Panc1 (cell line): ENCODE results near the gene SSC5D. TPM values are rescaled to one million over a fixed set of nuclear protein-coding genes. Genes with fewer than 3 reads are reported as not detected.
A peak's percentile ranks its signal among the peaks of the same experiment; 100 is the strongest.

Experiments used
- ATAC-seq: fragments of 200-7000 bp; cut with Tn5 transposase; 2 replicates; pipeline ENCODE4 v1.9.1; 2020; ENCODE audit warnings: mild to moderate bottlenecking, moderate library complexity
- BruUV-seq: library from RNA; stranded (reverse); fragments of 400-500 nt; replicated peaks from 2 replicates; lab custom pipeline; 2021; lab: Mats Ljungman, UMichigan
- CTCF ChIA-PET: fragments of 300-600 bp; sonication (Branson Sonifier 250); formaldehyde crosslinking; loops from one replicate; lab custom pipeline; 2022; ENCODE audit warnings: antibody characterized with exemption; lab: Charles Lee
- POLR2A ChIA-PET: fragments of 300-600 bp; sonication (Branson Sonifier 250); formaldehyde crosslinking; loops from one replicate; lab custom pipeline; 2022; ENCODE audit warnings: antibody characterized with exemption; lab: Charles Lee
- DNase-seq: peaks from one replicate; pipeline ENCODE4 v3.0.0-alpha.2; 2010; ENCODE audit warnings: low read depth, low spot score
- H3K27ac ChIP-seq: 2 replicates; pipeline ENCODE4 v1.5.1; 2011; ENCODE audit warnings: mild to moderate bottlenecking, low read length, inconsistent platforms
- H3K27me3 ChIP-seq: fragments of 200-500 bp; sonication (Bioruptor generic); 2 replicates; pipeline ENCODE4 v1.6.0; 2014; ENCODE audit warnings: low read length, inconsistent platforms; ENCODE audit not compliant: control insufficient read depth, insufficient read depth
- H3K36me3 ChIP-seq: fragments of 200-500 bp; sonication (Bioruptor generic); 2 replicates; pipeline ENCODE4 v1.5.1; 2014; ENCODE audit warnings: inconsistent platforms, mild to moderate bottlenecking, low read length, moderate library complexity; ENCODE audit not compliant: control insufficient read depth, insufficient read depth
- H3K4me1 ChIP-seq: 2 replicates; pipeline ENCODE4 v1.5.1; 2011; ENCODE audit warnings: inconsistent platforms, mild to moderate bottlenecking, low read length, moderate library complexity; ENCODE audit not compliant: control insufficient read depth, insufficient read depth
- H3K4me3 ChIP-seq, 2 experiments: 2 replicates each; pipeline ENCODE4 v1.5.1; 2011 to 2012; ENCODE audit warnings: low read depth in 2 of 2, low read length in 2 of 2, mild to moderate bottlenecking in 2 of 2, inconsistent platforms in 1 of 2, moderate library complexity in 1 of 2
- H3K9me3 ChIP-seq: fragments of 200-500 bp; sonication (Bioruptor generic); 2 replicates; pipeline ENCODE4 v1.5.1; 2014; ENCODE audit warnings: low read depth, mild to moderate bottlenecking, inconsistent platforms, low read length, moderate library complexity; ENCODE audit not compliant: control insufficient read depth, insufficient read depth
- POLR2AphosphoS5 ChIP-seq: IDR thresholded peaks from 2 replicates; pipeline ENCODE4 v1.6.1; 2012; ENCODE audit warnings: mild to moderate bottlenecking, low read depth, low read length, moderate library complexity
- SIN3A ChIP-seq: IDR thresholded peaks from 2 replicates; pipeline ENCODE4 v1.6.1; 2012; ENCODE audit warnings: low read depth, mild to moderate bottlenecking, low read length, moderate library complexity, borderline replicate concordance; ENCODE audit not compliant: insufficient read depth
- TCF7L2 ChIP-seq: IDR thresholded peaks from 2 replicates; pipeline ENCODE4 v1.6.1; 2011; ENCODE audit warnings: mild to moderate bottlenecking, low read depth, low read length, inconsistent platforms
- in situ Hi-C: cut with HindIII; loops from 2 replicates; pipeline ENCODE4 v1.10.0; 2016; ENCODE audit warnings: low sequenced_read_pairs, low pct_unique_long_range_greater_than_20kb
- intact Hi-C: fragments of 100-400 bp; cut with micrococcal nuclease; formaldehyde crosslinking; loops from one replicate; pipeline ENCODE4 v1.10.0; 2022; ENCODE audit not compliant: unreplicated experiment
- total RNA-seq: library from RNA; stranded (reverse); gene quantifications from one replicate; pipeline ENCODE4 v1.2.1, GENCODE V29; 2021; ENCODE audit not compliant: unreplicated experiment
- TF ChIP-seq, protein P1 (sequence below): fragments of 450-650 bp; IDR thresholded peaks from 2 replicates; pipeline ENCODE4 v1.5.1; 2017; ENCODE audit warnings: mild to moderate bottlenecking
- TF ChIP-seq, protein P2 (sequence below), 2 experiments: IDR thresholded peaks; 2 replicates each; pipeline ENCODE4 v1.6.1; 2011 to 2012; ENCODE audit warnings: low read depth in 2 of 2, control low read depth in 1 of 2, low read length in 1 of 2, mild to moderate bottlenecking in 1 of 2, moderate library complexity in 1 of 2; ENCODE audit not compliant: insufficient read depth in 1 of 2

The SSC5D gene
- total RNA-seq, 1 experiment from 2014 or later: 13.0 TPM

- Histone ChIP-seq H3K36me3 (no peaks in the 10 kb centered on the region), H3K27me3 (no peaks in the 10 kb centered on the region), H3K9me3 (no peaks in the 10 kb centered on the region), H3K4me3 (no peak overlapping the region), H3K4me1 (peaks cover 69% of the 10 kb centered on the region), H3K27ac (peak overlapping the region; percentile 64)
- DNase-seq (no peak), ATAC-seq (peak; percentile 6)
- TF ChIP-seq, protein P1, sequence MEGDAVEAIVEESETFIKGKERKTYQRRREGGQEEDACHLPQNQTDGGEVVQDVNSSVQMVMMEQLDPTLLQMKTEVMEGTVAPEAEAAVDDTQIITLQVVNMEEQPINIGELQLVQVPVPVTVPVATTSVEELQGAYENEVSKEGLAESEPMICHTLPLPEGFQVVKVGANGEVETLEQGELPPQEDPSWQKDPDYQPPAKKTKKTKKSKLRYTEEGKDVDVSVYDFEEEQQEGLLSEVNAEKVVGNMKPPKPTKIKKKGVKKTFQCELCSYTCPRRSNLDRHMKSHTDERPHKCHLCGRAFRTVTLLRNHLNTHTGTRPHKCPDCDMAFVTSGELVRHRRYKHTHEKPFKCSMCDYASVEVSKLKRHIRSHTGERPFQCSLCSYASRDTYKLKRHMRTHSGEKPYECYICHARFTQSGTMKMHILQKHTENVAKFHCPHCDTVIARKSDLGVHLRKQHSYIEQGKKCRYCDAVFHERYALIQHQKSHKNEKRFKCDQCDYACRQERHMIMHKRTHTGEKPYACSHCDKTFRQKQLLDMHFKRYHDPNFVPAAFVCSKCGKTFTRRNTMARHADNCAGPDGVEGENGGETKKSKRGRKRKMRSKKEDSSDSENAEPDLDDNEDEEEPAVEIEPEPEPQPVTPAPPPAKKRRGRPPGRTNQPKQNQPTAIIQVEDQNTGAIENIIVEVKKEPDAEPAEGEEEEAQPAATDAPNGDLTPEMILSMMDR: no peak
- TF ChIP-seq TCF7L2: no peak
- no peak for TF ChIP-seq SIN3A
- no peak for TF ChIP-seq POLR2AphosphoS5
- TF ChIP-seq, protein P2, sequence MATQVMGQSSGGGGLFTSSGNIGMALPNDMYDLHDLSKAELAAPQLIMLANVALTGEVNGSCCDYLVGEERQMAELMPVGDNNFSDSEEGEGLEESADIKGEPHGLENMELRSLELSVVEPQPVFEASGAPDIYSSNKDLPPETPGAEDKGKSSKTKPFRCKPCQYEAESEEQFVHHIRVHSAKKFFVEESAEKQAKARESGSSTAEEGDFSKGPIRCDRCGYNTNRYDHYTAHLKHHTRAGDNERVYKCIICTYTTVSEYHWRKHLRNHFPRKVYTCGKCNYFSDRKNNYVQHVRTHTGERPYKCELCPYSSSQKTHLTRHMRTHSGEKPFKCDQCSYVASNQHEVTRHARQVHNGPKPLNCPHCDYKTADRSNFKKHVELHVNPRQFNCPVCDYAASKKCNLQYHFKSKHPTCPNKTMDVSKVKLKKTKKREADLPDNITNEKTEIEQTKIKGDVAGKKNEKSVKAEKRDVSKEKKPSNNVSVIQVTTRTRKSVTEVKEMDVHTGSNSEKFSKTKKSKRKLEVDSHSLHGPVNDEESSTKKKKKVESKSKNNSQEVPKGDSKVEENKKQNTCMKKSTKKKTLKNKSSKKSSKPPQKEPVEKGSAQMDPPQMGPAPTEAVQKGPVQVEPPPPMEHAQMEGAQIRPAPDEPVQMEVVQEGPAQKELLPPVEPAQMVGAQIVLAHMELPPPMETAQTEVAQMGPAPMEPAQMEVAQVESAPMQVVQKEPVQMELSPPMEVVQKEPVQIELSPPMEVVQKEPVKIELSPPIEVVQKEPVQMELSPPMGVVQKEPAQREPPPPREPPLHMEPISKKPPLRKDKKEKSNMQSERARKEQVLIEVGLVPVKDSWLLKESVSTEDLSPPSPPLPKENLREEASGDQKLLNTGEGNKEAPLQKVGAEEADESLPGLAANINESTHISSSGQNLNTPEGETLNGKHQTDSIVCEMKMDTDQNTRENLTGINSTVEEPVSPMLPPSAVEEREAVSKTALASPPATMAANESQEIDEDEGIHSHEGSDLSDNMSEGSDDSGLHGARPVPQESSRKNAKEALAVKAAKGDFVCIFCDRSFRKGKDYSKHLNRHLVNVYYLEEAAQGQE (IDR thresholded peaks at IDR 0.05; ENCODE audit: insufficient read depth in 1 of 2, low read depth in 2 of 2, low read length in 1 of 2): no peak
- intact Hi-C loops: no loop called here
- in situ Hi-C loops: no loop called here
- ChIA-PET POLR2A (interaction anchor here (0.7 kb wide), 1 partner anchor 134 kb away, joined by 5 read pairs; no protein-coding TSS in a partner anchor), CTCF (interaction anchor here (1.2 kb wide), 1 partner anchor 23 kb away, joined by 4 read pairs; no protein-coding TSS in a partner anchor)
- no TSS peak for BruUV-seq
Measured at GRCh38 chr19:55490478-55491432, 2.5 kb downstream of the SSC5D start.

DNA sequence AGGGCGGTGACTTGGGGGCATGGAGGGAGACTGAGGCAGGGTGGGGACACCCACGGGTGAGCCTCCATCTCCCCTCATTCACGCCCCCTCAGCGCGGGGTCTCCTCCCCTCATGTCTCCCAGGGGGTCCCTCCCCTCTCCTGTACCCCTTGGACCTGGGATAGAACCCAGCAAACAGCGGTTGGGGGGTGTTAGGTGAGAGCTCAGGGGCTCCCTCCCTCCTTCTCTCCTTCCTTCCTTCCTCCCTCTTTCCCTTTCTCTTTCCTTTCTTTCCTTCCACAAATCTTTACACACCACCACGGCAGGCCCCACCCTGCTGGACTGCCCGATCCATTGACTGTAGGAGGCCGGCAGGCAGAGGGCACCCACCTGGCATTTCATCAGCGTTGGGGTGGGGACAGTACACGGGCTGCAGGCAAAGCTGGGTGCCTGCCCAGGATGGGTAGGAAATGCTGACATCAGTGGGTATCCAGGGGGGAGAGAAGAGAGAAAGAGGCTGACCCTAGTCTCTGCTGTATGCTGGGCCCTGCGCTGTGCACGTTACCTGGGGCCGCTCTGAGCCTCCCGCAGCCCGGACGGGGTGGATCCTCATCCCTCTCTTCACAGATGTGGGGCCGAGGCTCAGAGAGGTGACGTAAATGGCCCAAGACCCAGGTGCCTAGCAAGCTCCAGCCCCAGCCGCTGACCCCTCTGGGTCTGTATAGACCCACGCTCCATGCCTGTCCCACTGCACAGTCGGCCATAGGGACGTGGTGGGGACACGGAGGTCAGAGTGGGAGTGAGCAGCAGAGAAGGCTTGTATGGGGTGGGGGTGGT is 3.5 kb downstream of the SSC5D start:
- no peak for TF ChIP-seq TCF7L2
- no peak for TF ChIP-seq POLR2AphosphoS5
- TF ChIP-seq, protein P2 (IDR thresholded peaks at IDR 0.05; ENCODE audit: insufficient read depth in 1 of 2, low read depth in 2 of 2, low read length in 1 of 2): no peak
- TF ChIP-seq, protein P1: no peak
- no peak for TF ChIP-seq SIN3A
- no peaks in the 10 kb centered on the region for H3K9me3 ChIP-seq
- ATAC-seq: 0 out of 2 replicates have a peak, but pooled peaks have one; percentile 3
- ChIA-PET CTCF (interaction anchor here (1.2 kb wide), 1 partner anchor 24 kb away, joined by 4 read pairs; no protein-coding TSS in a partner anchor), POLR2A (interaction anchor here (0.7 to 1.0 kb wide), 2 partner anchors 15 to 133 kb away, joined by 3 to 5 read pairs; no protein-coding TSS in a partner anchor)
- peaks cover 59% of the 10 kb centered on the region for H3K4me1 ChIP-seq
- intact Hi-C loops: no loop called here
- in situ Hi-C loops: no loop called here
- no peaks in the 10 kb centered on the region for H3K27me3 ChIP-seq
- no peak for DNase-seq
- H3K36me3 ChIP-seq: no peaks in the 10 kb centered on the region
- peak overlapping the region; percentile 64 for H3K27ac ChIP-seq
- no peak overlapping the region for H3K4me3 ChIP-seq
- BruUV-seq: no TSS peak
